ENCODE results near the gene FOXP4.

FOXP4 gene

GRCh38 chr6:41649596-41649995, 103.4 kb downstream of the FOXP4 start:
- Histone ChIP-seq H3K9me3 (ENCODE audit: control insufficient read depth, insufficient read depth, low read length) (no peaks in the 10 kb centered on the region), H3K27ac (ENCODE audit: low read depth, low read length) (no peak overlapping the region), H3K27me3 (ENCODE audit: control insufficient read depth, insufficient read depth, low read length) (no peaks in the 10 kb centered on the region), H3K4me3 (ENCODE audit: low read depth, low read length) (no peak overlapping the region), H3K4me1 (ENCODE audit: control insufficient read depth, insufficient read depth, low read length) (peaks cover 17% of the 10 kb centered on the region), H3K9ac (ENCODE audit: low read depth, low read length) (no peak overlapping the region), H3K36me3 (ENCODE audit: control insufficient read depth, insufficient read depth, low read length) (peaks cover 15% of the 10 kb centered on the region)

- Histone ChIP-seq H3K27me3 (ENCODE audit: control insufficient read depth, insufficient read depth, low read length) (no peaks in the 10 kb centered on the region), H3K9ac (ENCODE audit: low read depth, low read length) (no peak overlapping the region), H3K9me3 (ENCODE audit: control insufficient read depth, insufficient read depth, low read length) (no peaks in the 10 kb centered on the region), H3K36me3 (ENCODE audit: control insufficient read depth, insufficient read depth, low read length) (peaks cover 15% of the 10 kb centered on the region), H3K4me1 (ENCODE audit: control insufficient read depth, insufficient read depth, low read length) (peaks cover 12% of the 10 kb centered on the region), H3K27ac (ENCODE audit: low read depth, low read length) (no peak overlapping the region), H3K4me3 (ENCODE audit: low read depth, low read length) (no peak overlapping the region)
Observed at GRCh38 chr6:41650120-41650519, 103.9 kb downstream of the FOXP4 start.

- Histone ChIP-seq H3K9ac (ENCODE audit: low read depth, low read length) (no peak overlapping the region), H3K4me3 (ENCODE audit: low read depth, low read length) (no peak overlapping the region), H3K27me3 (ENCODE audit: control insufficient read depth, insufficient read depth, low read length) (no peaks in the 10 kb centered on the region), H3K27ac (ENCODE audit: low read depth, low read length) (no peak overlapping the region), H3K36me3 (ENCODE audit: control insufficient read depth, insufficient read depth, low read length) (peaks cover 12% of the 10 kb centered on the region), H3K4me1 (ENCODE audit: control insufficient read depth, insufficient read depth, low read length) (no peaks in the 10 kb centered on the region), H3K9me3 (ENCODE audit: control insufficient read depth, insufficient read depth, low read length) (no peaks in the 10 kb centered on the region)
Observed at GRCh38 chr6:41651246-41651961, 105.2 kb downstream of the FOXP4 start.

Data from HUES48 (cell line).